Thymus (tissue), 11 donors: ENCODE results near the gene ATG3. TPM values are rescaled to one million over a fixed set of nuclear protein-coding genes. Genes with fewer than 3 reads are reported as not detected.

Experiments
- DNase-seq, 9 donors: peaks; one replicate each; pipeline ENCODE4 v3.0.0-alpha.2; 2013; ENCODE audit warnings: low spot score in 9 of 9, low read depth in 6 of 9, missing footprints in 1 of 9
- H3K27ac ChIP-seq, 2 donors: one replicate each; pipeline ENCODE4 v1.5.1; 2013; ENCODE audit warnings: control low read depth in 1 of 2, low read depth in 1 of 2, low read length in 1 of 2, mild to moderate bottlenecking in 1 of 2, moderate library complexity in 1 of 2
- H3K27me3 ChIP-seq, 2 donors: one replicate each; pipeline ENCODE4 v1.5.1; 2013; ENCODE audit warnings: low read length in 1 of 2; ENCODE audit not compliant: control insufficient read depth in 2 of 2, insufficient read depth in 1 of 2
- H3K36me3 ChIP-seq, 2 donors: one replicate each; pipeline ENCODE4 v1.5.1; 2013; ENCODE audit warnings: low read length in 1 of 2, mild to moderate bottlenecking in 1 of 2, moderate library complexity in 1 of 2; ENCODE audit not compliant: control insufficient read depth in 2 of 2, insufficient read depth in 2 of 2
- H3K4me1 ChIP-seq, 2 donors: one replicate each; pipeline ENCODE4 v1.5.1; 2013; ENCODE audit warnings: low read length in 2 of 2; ENCODE audit not compliant: control insufficient read depth in 2 of 2, insufficient read depth in 2 of 2
- H3K4me3 ChIP-seq, 2 donors: one replicate each; pipeline ENCODE4 v1.5.1; 2013; ENCODE audit warnings: low read length in 2 of 2, control low read depth in 1 of 2, mild to moderate bottlenecking in 1 of 2
- H3K9me3 ChIP-seq, 2 donors: one replicate each; pipeline ENCODE4 v1.5.1; 2013; ENCODE audit warnings: low read length in 1 of 2, mild to moderate bottlenecking in 1 of 2; ENCODE audit not compliant: control insufficient read depth in 2 of 2, insufficient read depth in 1 of 2
- WGBS: extraction: QIAGEN DNeasy Blood & Tissue Kit; methylation state at CpG from one replicate; pipeline ENCODE4 v1.1.7; 2013; 5-methylcytosine and 5-hydroxymethylcytosine counted together
- polyA plus RNA-seq: library from polyadenylated mRNA; stranded (reverse); fragments of 200-250 nt; gene quantifications from one replicate; pipeline ENCODE4 v1.2.3, GENCODE V29; 2013
- total RNA-seq: library from RNA; stranded (reverse); fragments of 120-200 nt; gene quantifications from one replicate; pipeline ENCODE4 v1.2.4, GENCODE V29; 2013
- donor health status: healthy.

Gene ATG3
- total and polyA plus RNA-seq, 2 donors = 56.4 to 73.1 TPM

DNA sequence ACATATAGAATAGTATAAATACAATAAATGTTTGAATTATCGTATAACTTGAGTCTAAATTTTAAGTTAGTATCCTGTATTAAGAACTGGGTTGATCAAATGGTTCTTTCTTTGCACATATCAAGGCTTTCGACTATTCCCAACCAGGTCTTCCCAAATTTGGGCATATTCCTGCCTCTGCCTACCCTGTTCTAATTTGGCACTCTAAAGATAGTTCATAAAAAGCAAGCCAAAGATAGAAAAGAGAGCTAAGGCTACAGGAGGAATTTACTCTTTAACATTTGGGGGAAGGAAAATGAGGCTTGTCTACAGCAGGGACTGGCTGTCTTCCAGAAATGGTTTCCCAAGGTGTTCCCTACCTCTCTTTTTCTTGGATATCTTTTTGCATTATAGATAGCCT, 36.2 kb upstream of the ATG3 start:
- Histone ChIP-seq H3K27me3 (no peaks in the 10 kb centered on the region), H3K4me1 (no peaks in the 10 kb centered on the region), H3K27ac (no peak overlapping the region), H3K4me3 (no peak overlapping the region), H3K9me3 (no peaks in the 10 kb centered on the region), H3K36me3 (peaks cover 5 to 14% of the 10 kb centered on the region in 2 donors)
- 98% methylated on average over 2 of the region's 2 CpGs for WGBS
- no peak for DNase-seq

DNA sequence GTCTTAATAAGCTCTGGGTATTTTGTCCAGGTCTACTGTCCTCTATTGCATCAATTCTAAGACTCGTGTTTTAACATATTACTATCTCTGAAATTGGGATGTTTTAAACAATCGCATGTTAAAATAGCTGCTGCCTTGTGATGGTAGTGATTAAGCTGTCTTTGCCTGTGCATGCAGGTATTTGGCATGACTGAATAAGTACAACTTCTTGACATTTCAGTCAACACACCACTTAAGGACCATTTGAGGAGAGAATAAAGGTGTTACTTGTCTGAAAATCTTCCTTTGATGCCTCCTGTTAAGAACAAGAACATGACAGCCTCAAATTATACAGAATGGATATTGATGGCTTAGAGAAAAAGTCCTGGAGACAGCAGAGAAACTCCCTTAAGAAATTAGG, 33.1 kb upstream of the ATG3 start:
- Histone ChIP-seq H3K4me1 (no peaks in the 10 kb centered on the region), H3K9me3 (no peaks in the 10 kb centered on the region), H3K36me3 (peaks cover 5 to 17% of the 10 kb centered on the region in 2 donors), H3K27ac (no peak overlapping the region), H3K27me3 (no peaks in the 10 kb centered on the region), H3K4me3 (no peak overlapping the region)
- no peak for DNase-seq
- WGBS = 95% methylated on average over 2 of the region's 2 CpGs

DNA sequence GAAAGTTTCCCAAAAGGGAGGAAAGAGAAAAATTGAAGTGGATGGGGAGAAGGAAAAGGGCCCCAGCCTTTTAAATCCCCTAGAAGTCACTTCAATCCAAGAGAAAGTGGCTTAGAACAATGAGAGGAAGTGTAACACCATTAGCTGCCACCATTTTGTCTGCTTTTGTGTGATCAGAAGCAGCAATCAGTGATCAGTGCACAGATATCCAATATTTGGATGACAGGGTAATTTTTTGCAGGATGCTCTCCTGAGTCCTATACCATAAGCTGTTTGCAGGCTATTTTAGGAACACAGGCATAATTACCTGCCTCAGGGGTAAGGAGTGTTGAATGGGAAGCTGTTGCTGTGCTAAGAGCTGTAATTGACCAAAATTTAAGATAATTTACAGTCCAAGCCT, 31.5 kb upstream of the ATG3 start:
- Histone ChIP-seq H3K27ac (no peak overlapping the region), H3K36me3 (peaks cover 5 to 20% of the 10 kb centered on the region in 2 donors)

DNA sequence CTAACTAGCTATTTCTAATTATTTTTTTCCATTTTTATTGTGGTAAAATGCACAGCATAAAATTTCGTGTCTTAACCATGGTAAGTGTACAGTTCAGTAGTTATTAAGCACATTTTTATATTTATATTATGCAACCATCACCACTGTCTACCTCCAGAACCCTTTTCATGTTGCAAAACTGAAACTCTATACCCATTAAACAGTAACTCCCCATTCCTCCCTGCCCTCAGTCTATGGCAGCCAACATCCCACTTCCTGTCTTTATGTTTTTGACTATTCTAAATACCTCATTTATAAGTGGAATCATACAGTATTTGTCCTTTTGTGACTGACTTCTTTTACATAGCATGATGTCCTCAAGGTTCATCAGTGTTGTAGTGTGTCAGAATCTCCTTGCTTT, 25.6 kb upstream of the ATG3 start:
- no peaks in the 10 kb centered on the region for H3K27me3 ChIP-seq
- WGBS = 99% methylated on average over 1 of the region's 1 CpG
- no peaks in the 10 kb centered on the region for H3K9me3 ChIP-seq
- no peak for DNase-seq
- H3K36me3 ChIP-seq = peaks cover 7 to 47% of the 10 kb centered on the region in 2 donors
- H3K4me1 ChIP-seq = no peaks in the 10 kb centered on the region
- H3K4me3 ChIP-seq = no peak overlapping the region
- H3K27ac ChIP-seq = no peak overlapping the region

More for the DNA sequence above, 31.5 kb upstream of the ATG3 start:
- H3K4me1 ChIP-seq = no peaks in the 10 kb centered on the region
- H3K9me3 ChIP-seq = no peaks in the 10 kb centered on the region
- H3K27me3 ChIP-seq = no peaks in the 10 kb centered on the region
- DNase-seq = no peak
- H3K4me3 ChIP-seq = no peak overlapping the region

DNA sequence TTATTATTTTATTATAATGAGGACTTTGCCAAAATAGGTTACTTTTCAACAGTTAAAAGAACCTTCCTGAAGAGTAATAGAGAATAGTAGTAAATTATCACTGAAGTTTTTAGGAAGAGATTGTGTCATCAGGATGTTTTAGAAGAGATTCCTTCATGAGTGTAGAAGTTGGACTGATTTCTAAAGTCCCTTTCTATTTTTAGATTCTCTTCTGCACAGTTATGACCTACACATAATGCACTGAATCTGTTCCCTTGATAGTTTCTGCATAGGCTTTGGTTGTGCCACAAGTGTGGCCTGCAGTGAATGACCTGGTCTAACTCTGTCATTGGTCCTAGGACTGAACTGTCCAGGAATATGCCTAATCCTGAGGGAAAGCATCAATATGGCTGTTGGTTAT, 24.0 kb upstream of the ATG3 start:
- no peak overlapping the region for H3K4me3 ChIP-seq
- no peak for DNase-seq
- H3K9me3 ChIP-seq = no peaks in the 10 kb centered on the region
- no peaks in the 10 kb centered on the region for H3K4me1 ChIP-seq
- H3K36me3 ChIP-seq = peaks cover 11 to 55% of the 10 kb centered on the region in 2 donors
- H3K27me3 ChIP-seq = no peaks in the 10 kb centered on the region
- no peak overlapping the region for H3K27ac ChIP-seq

DNA sequence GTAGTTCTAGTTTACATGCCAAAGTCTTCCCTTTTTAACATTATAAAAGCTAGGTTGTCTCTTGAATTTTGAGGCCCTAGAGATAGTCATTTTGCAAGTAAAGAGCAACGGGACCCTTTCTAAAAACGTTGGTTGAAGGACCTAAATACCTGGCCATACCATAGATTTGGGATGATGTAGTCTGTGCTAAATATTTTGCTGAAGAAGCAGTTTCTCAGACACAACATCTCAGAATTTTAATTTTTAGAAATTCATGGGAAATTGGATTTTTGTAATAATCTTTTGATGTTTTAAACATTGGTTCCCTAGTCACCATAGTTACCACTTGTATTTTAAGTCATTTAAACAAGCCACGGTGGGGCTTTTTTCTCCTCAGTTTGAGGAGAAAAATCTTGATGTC, 21.3 kb upstream of the ATG3 start:
- Histone ChIP-seq H3K36me3 (peaks cover 16 to 73% of the 10 kb centered on the region in 2 donors), H3K4me3 (no peak overlapping the region), H3K4me1 (no peaks in the 10 kb centered on the region), H3K27me3 (no peaks in the 10 kb centered on the region), H3K27ac (no peak overlapping the region), H3K9me3 (no peaks in the 10 kb centered on the region)
- 95% methylated on average over 3 of the region's 3 CpGs for WGBS
- DNase-seq = no peak

DNA sequence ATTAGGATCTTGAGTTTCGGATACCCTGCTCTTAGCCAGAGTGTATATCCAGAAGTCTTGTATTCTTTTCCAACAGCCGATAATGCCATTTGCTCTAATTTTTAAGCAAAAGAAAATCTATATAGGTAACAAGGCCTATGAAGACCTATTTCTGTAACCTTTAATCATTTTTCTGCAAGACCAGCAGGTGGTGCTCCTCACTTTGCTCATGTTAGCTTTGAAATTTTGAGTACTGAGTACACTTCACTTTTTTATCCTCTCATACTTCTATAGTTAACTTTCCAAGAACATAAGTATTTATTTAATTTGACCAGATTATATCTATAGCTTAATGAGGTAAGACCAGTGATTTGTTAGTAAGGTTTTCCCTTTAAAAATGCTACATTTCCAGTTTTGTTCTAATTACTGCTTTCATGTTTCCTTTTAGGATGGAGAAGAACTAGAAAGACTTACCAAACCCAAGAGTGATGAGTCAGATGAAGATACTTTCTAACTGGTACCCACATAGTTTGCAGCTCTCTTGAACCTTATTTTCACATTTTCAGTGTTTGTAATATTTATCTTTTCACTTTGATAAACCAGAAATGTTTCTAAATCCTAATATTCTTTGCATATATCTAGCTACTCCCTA, 20.6 kb upstream of the ATG3 start:
- H3K27me3 ChIP-seq = no peaks in the 10 kb centered on the region
- H3K9me3 ChIP-seq = no peaks in the 10 kb centered on the region
- peak in 7 of 9 donors; percentile 11 to 49 (median 22) for DNase-seq
- no peaks in the 10 kb centered on the region for H3K4me1 ChIP-seq
- H3K27ac ChIP-seq = no peak overlapping the region
- H3K4me3 ChIP-seq = no peak overlapping the region
- peaks cover 16 to 68% of the 10 kb centered on the region in 2 donors for H3K36me3 ChIP-seq
- 91% methylated on average over 2 of the region's 2 CpGs for WGBS

DNA sequence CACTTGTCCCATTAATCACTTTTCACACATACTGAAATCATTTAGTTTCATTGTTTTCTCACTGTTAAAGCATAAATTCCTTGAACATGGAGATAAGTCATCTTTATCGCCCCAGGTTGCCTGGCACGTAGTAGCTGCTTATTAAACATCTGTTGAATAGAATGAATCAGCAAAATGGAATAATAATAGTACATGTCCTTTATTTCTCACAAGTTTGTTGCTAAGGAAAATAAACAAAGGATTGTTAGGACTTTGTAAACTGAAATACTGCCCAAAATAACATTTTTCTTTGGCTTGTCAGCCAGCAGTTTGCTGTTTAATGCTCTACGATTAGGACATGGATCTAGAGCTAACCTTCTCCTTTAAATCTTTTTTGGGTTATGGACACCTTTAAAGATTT, 17.9 kb upstream of the ATG3 start:
- H3K27ac ChIP-seq = no peak overlapping the region
- H3K36me3 ChIP-seq = peaks cover 12 to 49% of the 10 kb centered on the region in 2 donors
- H3K4me1 ChIP-seq = no peaks in the 10 kb centered on the region

DNA sequence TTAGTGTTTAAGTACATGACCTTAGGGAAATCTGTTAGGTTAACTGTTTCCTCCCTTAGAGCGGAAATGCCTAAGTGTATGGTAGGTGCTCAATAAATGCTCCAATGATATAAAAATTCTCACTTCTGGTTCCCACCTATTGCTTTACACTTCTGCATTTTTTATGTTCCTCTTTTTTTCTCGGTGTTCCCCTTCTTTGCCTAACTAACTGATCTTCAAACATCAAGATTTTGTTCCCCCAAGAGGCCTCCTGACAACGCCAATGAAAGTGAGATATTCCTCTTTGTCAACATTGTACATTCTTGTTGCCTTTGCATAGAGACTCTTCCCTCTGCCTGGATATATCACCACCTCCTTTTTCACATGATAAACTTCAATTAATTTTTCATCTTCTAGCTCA, 17.5 kb upstream of the ATG3 start:
- no peaks in the 10 kb centered on the region for H3K9me3 ChIP-seq
- no peak overlapping the region for H3K4me3 ChIP-seq
- H3K36me3 ChIP-seq = peaks cover 12 to 45% of the 10 kb centered on the region in 2 donors
- H3K27ac ChIP-seq = no peak overlapping the region
- 70% methylated on average over 3 of the region's 3 CpGs for WGBS
- H3K4me1 ChIP-seq = no peaks in the 10 kb centered on the region
- H3K27me3 ChIP-seq = no peaks in the 10 kb centered on the region
- DNase-seq = no peak

More for the DNA sequence above, 17.9 kb upstream of the ATG3 start:
- Histone ChIP-seq H3K9me3 (no peaks in the 10 kb centered on the region), H3K4me3 (no peak overlapping the region), H3K27me3 (no peaks in the 10 kb centered on the region)
- no peak for DNase-seq
- 96% methylated on average over 3 of the region's 3 CpGs for WGBS
